Measurements from ENCODE around the gene CEP78. TPM values are rescaled to one million over a fixed set of nuclear protein-coding genes. Genes with fewer than 3 reads are reported as not detected.
A peak's percentile ranks its signal among the peaks of the same experiment; 100 is the strongest.

CEP78 gene
- total RNA-seq, 1 donor from 2014 or later, result 12.1 TPM

DNA sequence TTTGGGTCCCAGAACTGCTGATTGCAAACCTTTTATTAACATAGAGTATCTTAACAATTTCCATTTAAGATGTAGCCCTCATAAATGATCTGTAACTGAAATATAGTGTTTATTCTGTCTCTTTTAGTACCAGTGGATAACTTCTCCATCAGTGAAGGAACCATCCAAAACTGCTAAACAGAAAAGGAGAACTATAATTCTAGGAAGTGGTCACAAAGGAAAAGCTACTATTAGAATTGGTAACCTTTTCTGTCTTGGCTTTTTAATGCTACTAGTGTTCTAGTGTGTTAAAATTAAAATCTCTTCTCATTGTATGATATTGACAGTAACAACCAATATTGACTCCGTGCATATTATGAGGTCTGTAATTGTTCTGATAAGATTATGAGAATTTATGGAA is 12.8 kb downstream of the CEP78 start:
- intact Hi-C loops (cut with DNase I), result no loop called here
- no peaks in the 10 kb centered on the region for H3K27me3 ChIP-seq
- no peaks in the 10 kb centered on the region for H3K36me3 ChIP-seq
- no peak overlapping the region for H3K4me3 ChIP-seq
- H3K4me1 ChIP-seq, result no peaks in the 10 kb centered on the region
- H3K9me3 ChIP-seq, result no peaks in the 10 kb centered on the region
- DNase-seq (no peak), ATAC-seq (no peak)
- TF ChIP-seq, protein P1, sequence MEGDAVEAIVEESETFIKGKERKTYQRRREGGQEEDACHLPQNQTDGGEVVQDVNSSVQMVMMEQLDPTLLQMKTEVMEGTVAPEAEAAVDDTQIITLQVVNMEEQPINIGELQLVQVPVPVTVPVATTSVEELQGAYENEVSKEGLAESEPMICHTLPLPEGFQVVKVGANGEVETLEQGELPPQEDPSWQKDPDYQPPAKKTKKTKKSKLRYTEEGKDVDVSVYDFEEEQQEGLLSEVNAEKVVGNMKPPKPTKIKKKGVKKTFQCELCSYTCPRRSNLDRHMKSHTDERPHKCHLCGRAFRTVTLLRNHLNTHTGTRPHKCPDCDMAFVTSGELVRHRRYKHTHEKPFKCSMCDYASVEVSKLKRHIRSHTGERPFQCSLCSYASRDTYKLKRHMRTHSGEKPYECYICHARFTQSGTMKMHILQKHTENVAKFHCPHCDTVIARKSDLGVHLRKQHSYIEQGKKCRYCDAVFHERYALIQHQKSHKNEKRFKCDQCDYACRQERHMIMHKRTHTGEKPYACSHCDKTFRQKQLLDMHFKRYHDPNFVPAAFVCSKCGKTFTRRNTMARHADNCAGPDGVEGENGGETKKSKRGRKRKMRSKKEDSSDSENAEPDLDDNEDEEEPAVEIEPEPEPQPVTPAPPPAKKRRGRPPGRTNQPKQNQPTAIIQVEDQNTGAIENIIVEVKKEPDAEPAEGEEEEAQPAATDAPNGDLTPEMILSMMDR (IDR thresholded peaks at IDR 0.05), result no peak
- no peak overlapping the region for H3K27ac ChIP-seq

DNA sequence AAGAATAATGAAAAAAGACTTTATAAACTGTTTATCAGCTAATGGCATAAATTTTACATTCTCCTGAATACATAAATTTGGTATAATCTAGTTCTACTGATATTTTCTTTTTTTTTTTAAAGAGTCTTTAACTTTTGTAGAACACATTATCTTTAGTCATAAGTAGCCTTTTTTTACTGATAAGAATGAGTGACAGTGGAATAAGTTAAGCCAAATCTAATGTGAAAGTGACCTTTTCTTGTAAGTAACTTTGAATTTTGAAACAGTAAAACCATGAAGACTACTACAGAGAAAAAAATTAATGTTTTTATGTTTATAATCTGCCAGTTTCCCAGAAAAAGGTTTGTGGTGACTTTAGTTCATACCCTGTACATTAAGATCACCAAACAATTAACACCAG is 13.7 kb downstream of the CEP78 start:
- intact Hi-C loops (cut with DNase I), result no loop called here
- no peak overlapping the region for H3K27ac ChIP-seq
- no peaks in the 10 kb centered on the region for H3K4me1 ChIP-seq
- DNase-seq (no peak), ATAC-seq (no peak)
- no peaks in the 10 kb centered on the region for H3K27me3 ChIP-seq
- no peaks in the 10 kb centered on the region for H3K9me3 ChIP-seq
- H3K4me3 ChIP-seq, result no peak overlapping the region
- TF ChIP-seq, protein P1 (IDR thresholded peaks at IDR 0.05), result no peak
- no peaks in the 10 kb centered on the region for H3K36me3 ChIP-seq

DNA sequence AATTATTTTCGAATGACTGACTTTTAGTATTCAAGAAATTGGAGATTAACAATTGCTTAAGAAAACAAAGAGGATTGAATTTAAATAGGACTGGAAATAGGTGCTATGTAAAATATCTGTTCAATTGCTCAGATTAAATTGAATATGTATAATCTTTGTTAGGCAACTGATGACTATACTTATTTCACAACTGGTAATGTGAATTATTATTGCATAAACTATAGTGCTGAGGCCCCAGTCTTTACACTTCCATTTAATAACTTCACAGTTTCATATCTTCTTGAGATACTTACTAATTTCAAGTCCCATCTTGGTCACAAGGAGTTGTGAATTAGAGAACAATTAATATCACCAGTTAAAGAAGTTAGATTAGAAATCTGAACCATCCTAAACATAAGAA is 16.7 kb downstream of the CEP78 start:
- H3K4me3 ChIP-seq, result no peak overlapping the region
- intact Hi-C loops (cut with DNase I), result no loop called here
- H3K4me1 ChIP-seq, result no peaks in the 10 kb centered on the region
- no peak for DNase-seq
- ATAC-seq, result no peak
- TF ChIP-seq, protein P1 (IDR thresholded peaks at IDR 0.05), result no peak
- H3K27ac ChIP-seq, result no peak overlapping the region
- peaks cover 4% of the 10 kb centered on the region for H3K36me3 ChIP-seq
- no peaks in the 10 kb centered on the region for H3K9me3 ChIP-seq
- no peaks in the 10 kb centered on the region for H3K27me3 ChIP-seq

DNA sequence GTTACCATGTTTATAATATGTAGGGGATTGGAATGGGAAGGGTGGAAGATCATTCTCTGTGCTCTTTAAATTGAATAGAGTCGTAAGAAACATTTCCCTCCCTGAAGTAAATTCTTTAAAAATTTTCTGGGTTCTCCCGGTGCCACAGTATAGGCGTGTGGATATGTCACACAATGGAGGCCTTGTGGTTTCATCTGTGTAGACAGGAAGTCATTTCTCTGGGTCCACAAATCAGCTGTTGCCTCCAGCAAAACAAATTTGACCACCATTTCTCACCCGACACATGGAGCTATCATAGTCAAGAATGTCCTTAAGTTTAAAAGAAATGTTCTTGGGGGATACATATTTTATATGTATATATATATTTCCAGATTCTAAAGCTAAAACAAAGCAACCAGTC is 17.4 kb downstream of the CEP78 start:
- no peak overlapping the region for H3K4me3 ChIP-seq
- intact Hi-C loops (cut with DNase I), result no loop called here
- H3K4me1 ChIP-seq, result no peaks in the 10 kb centered on the region
- no peaks in the 10 kb centered on the region for H3K27me3 ChIP-seq
- no peaks in the 10 kb centered on the region for H3K9me3 ChIP-seq
- no peak overlapping the region for H3K27ac ChIP-seq
- DNase-seq (no peak), ATAC-seq (no peak)
- TF ChIP-seq, protein P1 (IDR thresholded peaks at IDR 0.05), result no peak
- H3K36me3 ChIP-seq, result peaks cover 4% of the 10 kb centered on the region

DNA sequence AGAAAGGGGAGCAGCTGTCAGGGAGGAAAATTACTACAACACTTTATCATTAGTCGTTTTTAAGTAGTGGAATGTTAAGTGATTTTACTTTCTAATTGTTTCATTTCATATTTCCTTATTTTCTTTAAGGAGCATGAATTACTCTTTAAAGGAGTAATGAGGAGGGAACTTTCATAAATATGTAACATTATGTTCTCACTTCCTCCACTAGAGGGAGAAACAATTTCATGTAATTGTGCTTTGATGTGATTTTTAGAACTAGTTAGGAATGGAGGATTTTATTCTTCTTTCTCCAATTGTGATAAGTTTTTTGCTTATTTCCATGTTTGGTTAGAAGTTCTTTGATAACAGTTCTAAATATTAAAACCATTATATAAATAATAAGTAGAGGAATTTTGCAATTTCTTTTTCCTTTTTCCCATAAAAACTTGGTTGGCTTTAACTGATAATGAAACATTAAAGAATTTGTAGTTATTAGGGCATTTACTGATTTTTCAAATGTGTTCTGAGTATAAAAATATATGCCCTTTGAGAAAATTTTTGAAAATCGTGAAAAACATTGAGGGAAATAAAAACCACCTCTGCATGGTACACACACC is 25.6 kb downstream of the CEP78 start:
- H3K4me3 ChIP-seq, result no peak overlapping the region
- H3K9me3 ChIP-seq, result no peaks in the 10 kb centered on the region
- TF ChIP-seq, protein P1 (IDR thresholded peaks at IDR 0.05), result peak; percentile 67
- DNase-seq, result no peak
- H3K4me1 ChIP-seq, result no peaks in the 10 kb centered on the region
- H3K27me3 ChIP-seq, result no peaks in the 10 kb centered on the region
- intact Hi-C loops (cut with DNase I), result no loop called here
- no peak overlapping the region for H3K27ac ChIP-seq
- peaks cover 14% of the 10 kb centered on the region for H3K36me3 ChIP-seq
- ATAC-seq, result no peak

DNA sequence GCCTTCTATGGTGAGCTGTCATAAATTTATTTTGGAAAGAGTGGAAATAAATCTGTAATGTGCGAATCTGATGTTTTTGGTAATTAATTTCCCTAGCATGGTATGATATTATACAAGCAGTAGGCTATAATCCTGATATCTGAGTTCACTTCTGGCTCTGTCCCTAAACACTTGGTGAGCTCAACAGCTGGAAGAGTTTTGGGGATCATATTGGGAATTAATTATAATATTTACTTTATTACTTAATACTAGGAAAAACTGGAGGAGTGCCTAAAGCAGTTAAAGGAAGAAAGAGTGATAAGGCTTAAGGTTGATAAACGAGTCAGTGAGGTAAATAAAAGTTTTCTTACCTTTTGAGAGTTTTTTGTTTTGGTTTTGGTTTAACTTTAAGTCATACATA is 26.8 kb downstream of the CEP78 start:
- peaks cover 17% of the 10 kb centered on the region for H3K36me3 ChIP-seq
- no peak for DNase-seq
- H3K9me3 ChIP-seq, result no peaks in the 10 kb centered on the region
- no peaks in the 10 kb centered on the region for H3K27me3 ChIP-seq
- TF ChIP-seq, protein P1 (IDR thresholded peaks at IDR 0.05), result no peak
- ATAC-seq, result no peak
- no peak overlapping the region for H3K27ac ChIP-seq
- intact Hi-C loops (cut with DNase I), result no loop called here
- H3K4me1 ChIP-seq, result no peaks in the 10 kb centered on the region
- no peak overlapping the region for H3K4me3 ChIP-seq

Measured in upper lobe of right lung (tissue), 1 donor.